ENCODE data around the gene MYBPC3.

GRCh38 chr11:47359586-47359985, 7.1 kb upstream of the MYBPC3 start:
- TF ChIP-seq CTCF (IDR thresholded peaks at IDR 0.05) (no peak), CREB1 (CRISPR knock-in tag; IDR thresholded peaks at IDR 0.05) (no peak), EMX1 (CRISPR knock-in tag; IDR thresholded peaks at IDR 0.05) (no peak), OVOL2 (CRISPR knock-in tag; IDR thresholded peaks at IDR 0.05; ENCODE audit: borderline replicate concordance) (no peak), ZNF263 (CRISPR knock-in tag; IDR thresholded peaks at IDR 0.05; ENCODE audit: low read depth) (no peak), TCF7 (CRISPR knock-in tag; IDR thresholded peaks at IDR 0.05; ENCODE audit: low read depth) (no peak), AFF4 (CRISPR knock-in tag; IDR thresholded peaks at IDR 0.05; ENCODE audit: borderline replicate concordance) (no peak), NR1H2 (CRISPR knock-in tag; IDR thresholded peaks at IDR 0.05) (no peak), ZNF232 (CRISPR knock-in tag; IDR thresholded peaks at IDR 0.05) (no peak)

All from WTC11 (cell line).